D341Med (cell line): Measurements from ENCODE around the gene HNRNPH1.

ENCODE experiments used
- DNase-seq: peaks from one replicate; pipeline ENCODE4 v3.0.0; 2012; ENCODE audit warnings: low spot score

HNRNPH1 gene

GRCh38 chr5:179623906-179624741 lies 653 bp upstream of the HNRNPH1 start:
- no peak for DNase-seq

- DNase-seq, result no peak
Observed at GRCh38 chr5:179621551-179622214, 1.8 kb downstream of the HNRNPH1 start.

- DNase-seq, result no peak
Observed at GRCh38 chr5:179620703-179621350, 2.6 kb downstream of the HNRNPH1 start.

GRCh38 chr5:179620293-179620692 lies 3.2 kb downstream of the HNRNPH1 start:
- DNase-seq, result no peak

- no peak for DNase-seq
Observed at GRCh38 chr5:179619776-179620175, 3.7 kb downstream of the HNRNPH1 start.

GRCh38 chr5:179618923-179619554 lies 4.4 kb downstream of the HNRNPH1 start:
- DNase-seq, result no peak

- no peak for DNase-seq
Observed at GRCh38 chr5:179617930-179618329, 5.5 kb downstream of the HNRNPH1 start.

GRCh38 chr5:179616002-179616594 lies 7.4 kb downstream of the HNRNPH1 start:
- DNase-seq, result no peak

- DNase-seq, result no peak
Observed at GRCh38 chr5:179615203-179615602, 8.3 kb downstream of the HNRNPH1 start.

GRCh38 chr5:179614745-179615144 lies 8.7 kb downstream of the HNRNPH1 start:
- DNase-seq, result no peak

GRCh38 chr5:179613460-179614071 lies 9.9 kb downstream of the HNRNPH1 start:
- DNase-seq, result no peak

- no peak for DNase-seq
Observed at GRCh38 chr5:179612577-179613459, 10.7 kb downstream of the HNRNPH1 start.

- no peak for DNase-seq
Observed at GRCh38 chr5:179610903-179611265, 12.6 kb downstream of the HNRNPH1 start.

- DNase-seq, result no peak
Observed at GRCh38 chr5:179610109-179610902, 13.2 kb downstream of the HNRNPH1 start.

- no peak for DNase-seq
Observed at GRCh38 chr5:179609834-179610108, 13.7 kb downstream of the HNRNPH1 start.

GRCh38 chr5:179608131-179608581 lies 15.3 kb downstream of the HNRNPH1 start:
- no peak for DNase-seq

GRCh38 chr5:179607160-179607931 lies 16.1 kb downstream of the HNRNPH1 start:
- peak; percentile 74 for DNase-seq

GRCh38 chr5:179606910-179607159 lies 16.6 kb downstream of the HNRNPH1 start:
- DNase-seq, result no peak

GRCh38 chr5:179606071-179606909 lies 17.2 kb downstream of the HNRNPH1 start:
- no peak for DNase-seq
